D721Med (cell line): Measurements from ENCODE around the gene GOLPH3.

Experiments used
- DNase-seq: peaks from one replicate; pipeline ENCODE4 v3.0.0; 2011; ENCODE audit warnings: low spot score; ENCODE audit not compliant: insufficient read length
- FAIRE-seq: peaks from 2 replicates; lab custom pipeline; 2011; peaks lifted over from hg19 to GRCh38; lab: Jason Lieb, UNC
- TF ChIP-seq, protein P1 (sequence below): IDR thresholded peaks from 2 replicates; pipeline ENCODE4 v1.5.1; 2012; ENCODE audit warnings: mild to moderate bottlenecking, control low read depth; ENCODE audit not compliant: insufficient read depth; ENCODE audit errors: missing control alignments

GOLPH3 gene

DNA sequence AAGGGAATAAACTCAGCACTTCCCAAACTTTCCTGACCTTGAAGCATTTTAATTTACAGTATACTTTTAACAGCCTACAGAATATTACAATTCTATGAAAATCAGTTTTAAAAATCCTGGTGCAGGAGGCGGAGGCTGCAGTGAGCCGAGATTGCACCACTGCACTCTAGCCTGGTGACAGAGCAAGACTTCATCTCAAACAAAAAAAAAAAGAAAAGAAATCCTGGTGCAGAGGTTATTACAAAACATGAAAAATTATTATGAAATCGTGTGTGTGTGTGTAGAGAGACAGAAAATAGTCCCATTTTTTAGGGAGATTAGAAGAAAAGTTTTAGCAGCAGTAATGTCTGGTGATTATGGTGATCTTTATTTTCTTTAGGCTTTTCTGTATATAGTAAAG is 26.9 kb downstream of the GOLPH3 start:
- TF ChIP-seq, protein P1, sequence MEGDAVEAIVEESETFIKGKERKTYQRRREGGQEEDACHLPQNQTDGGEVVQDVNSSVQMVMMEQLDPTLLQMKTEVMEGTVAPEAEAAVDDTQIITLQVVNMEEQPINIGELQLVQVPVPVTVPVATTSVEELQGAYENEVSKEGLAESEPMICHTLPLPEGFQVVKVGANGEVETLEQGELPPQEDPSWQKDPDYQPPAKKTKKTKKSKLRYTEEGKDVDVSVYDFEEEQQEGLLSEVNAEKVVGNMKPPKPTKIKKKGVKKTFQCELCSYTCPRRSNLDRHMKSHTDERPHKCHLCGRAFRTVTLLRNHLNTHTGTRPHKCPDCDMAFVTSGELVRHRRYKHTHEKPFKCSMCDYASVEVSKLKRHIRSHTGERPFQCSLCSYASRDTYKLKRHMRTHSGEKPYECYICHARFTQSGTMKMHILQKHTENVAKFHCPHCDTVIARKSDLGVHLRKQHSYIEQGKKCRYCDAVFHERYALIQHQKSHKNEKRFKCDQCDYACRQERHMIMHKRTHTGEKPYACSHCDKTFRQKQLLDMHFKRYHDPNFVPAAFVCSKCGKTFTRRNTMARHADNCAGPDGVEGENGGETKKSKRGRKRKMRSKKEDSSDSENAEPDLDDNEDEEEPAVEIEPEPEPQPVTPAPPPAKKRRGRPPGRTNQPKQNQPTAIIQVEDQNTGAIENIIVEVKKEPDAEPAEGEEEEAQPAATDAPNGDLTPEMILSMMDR, result no peak
- FAIRE-seq (no peak), DNase-seq (no peak)

DNA sequence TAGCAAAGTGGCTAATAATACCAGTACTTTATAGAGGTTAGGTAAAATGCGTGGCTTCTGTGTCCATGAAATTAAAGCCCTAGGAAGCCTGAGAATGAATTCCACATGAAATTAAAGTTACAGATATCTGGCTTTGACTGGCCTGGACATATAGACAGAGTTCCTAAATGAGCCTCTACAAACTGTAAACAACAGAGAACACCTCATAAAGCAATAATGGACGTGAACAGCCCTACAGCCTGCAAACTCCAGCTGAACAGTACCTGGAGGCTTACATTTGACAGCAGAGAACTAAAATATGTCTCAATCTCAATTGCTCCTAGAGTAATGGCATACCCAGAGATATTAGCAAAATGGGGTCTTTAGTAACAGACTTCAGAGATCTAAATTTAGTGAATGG is 28.7 kb downstream of the GOLPH3 start:
- FAIRE-seq, result no peak
- TF ChIP-seq, protein P1, result no peak
- no peak for DNase-seq

DNA sequence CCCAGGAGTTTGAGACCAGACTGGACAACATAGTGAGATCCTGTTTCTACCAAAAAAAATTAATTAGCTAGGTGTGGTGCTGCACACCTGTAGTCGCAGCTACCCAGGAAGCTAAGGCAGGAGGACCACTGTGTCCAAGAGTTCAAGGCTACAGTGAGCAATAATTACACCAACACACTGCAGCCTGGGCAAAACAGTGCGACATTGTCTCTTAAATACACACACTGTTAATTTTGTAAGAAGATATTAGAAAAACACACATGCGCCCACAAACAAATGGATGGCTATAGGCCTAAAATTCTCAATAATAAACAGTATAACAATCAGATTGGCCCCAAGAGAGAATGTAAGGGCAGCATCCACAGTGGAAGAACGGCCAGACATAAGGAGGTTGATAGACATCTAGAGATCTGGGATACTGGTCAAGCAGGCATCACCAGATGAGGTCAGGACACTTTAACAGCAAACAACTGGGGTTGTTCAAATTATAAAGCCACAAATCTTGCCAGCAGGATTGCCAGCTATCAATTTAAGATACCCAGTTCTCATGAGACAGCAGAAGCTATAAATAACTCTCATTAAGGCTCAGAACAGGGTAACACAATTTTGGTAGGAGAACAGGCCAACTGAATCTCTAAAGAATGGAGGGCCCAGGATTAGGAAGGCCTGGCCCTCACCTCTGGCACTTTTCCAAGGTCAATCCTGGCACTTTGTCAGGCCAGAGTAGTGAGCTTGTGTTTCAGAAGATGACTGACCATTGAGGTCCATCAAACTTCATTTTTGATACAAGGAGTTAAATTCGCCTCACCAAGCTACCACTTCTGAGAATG is 29.5 kb downstream of the GOLPH3 start:
- TF ChIP-seq, protein P1, result no peak
- FAIRE-seq (no peak), DNase-seq (no peak)

DNA sequence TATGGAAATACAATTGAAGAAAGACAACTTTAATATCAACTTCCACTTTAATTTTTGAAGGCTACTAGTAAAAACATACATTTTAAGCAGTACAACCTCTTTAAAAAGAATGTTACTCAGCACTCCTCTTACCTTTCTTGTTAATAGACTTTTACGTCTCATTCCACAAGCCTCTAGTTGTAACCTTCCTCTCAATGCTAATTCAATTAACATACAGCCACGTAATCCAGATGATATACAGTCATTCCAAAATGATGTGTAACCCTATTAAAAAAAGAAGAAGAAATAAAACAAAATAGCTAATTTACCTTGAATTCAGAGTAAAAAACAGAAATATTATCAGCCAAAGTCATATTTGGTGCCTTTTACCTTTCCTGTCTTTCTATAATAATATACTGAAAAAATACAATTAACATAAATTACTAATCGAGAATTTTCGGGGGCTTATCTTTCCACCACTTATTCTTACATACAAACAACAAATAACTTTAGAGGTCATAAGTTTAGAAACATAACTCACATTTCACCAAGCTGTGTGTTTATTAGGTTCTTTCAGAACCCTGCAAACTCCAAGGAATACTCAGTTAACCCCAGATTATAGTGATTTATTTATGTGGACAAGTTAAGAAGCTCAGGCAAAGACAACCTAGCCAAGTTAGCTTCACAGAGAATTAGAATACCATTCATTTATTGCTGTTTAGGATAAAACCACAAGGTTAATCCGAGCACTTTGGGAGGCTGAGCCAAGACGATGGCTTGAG is 30.3 kb downstream of the GOLPH3 start:
- peak; percentile 94 for FAIRE-seq
- no peak for DNase-seq
- TF ChIP-seq, protein P1, result no peak

DNA sequence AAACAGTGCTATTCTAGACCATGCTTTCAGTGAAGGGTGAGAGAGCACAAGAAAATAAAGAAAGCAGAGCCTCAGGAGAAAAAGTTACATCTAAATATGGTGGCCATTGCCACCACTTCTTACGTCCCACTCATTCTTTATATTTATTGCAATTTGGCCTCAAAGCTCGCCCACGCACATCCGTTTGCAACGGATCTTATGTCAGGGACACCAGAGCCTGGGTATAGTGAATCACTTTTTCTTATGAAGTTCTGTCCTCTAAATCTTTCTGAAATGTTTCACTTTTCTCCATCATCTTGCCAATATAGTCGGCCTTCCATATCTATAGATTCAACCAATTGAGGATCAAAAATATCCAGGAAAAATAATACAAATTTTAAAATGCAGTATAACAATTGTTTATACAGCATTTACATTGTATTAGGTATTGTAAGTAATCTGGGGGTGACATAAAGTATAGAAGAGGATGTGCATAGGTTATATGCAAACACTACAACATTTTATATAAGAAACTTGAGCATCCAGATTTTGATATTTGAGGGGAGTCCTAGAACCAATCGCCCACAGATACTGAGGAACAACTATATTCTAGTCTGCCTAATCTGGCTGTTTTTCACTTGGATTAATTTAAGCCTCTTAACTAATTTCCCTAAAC is 35.2 kb downstream of the GOLPH3 start:
- FAIRE-seq (peak; percentile 97), DNase-seq (peak; percentile 38)
- TF ChIP-seq, protein P1, result no peak

DNA sequence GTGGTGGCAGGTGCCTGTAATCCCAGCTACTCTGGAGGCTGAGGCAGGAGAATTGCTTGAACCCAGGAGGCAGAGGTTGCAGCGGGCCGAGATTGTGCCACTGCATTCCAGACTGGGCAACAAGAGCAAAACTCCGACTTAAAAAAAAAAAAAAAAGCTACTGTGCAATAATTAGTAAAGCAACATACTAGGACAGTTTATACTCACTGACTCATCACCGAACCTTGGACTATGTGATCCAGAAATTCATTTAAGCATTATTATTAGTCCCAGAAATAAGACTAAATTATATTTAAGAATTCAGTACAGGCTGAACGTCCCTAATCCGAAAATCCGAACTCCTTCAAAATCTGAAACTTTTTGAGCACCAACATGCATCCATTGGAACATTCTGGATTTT is 37.8 kb downstream of the GOLPH3 start:
- DNase-seq, result no peak
- FAIRE-seq, result no peak
- TF ChIP-seq, protein P1, result no peak
